Mesothelial cell of epicardium (in vitro differentiated cells): Measurements from ENCODE around the gene AHNAK. TPM values are rescaled to one million over a fixed set of nuclear protein-coding genes. Genes with fewer than 3 reads are reported as not detected.
A peak's percentile ranks its signal among the peaks of the same experiment; 100 is the strongest.

Experiments used
- DNase-seq, 2 experiments: peaks; one replicate each; pipeline ENCODE4 v3.0.0; 2021; ENCODE audit warnings: low spot score in 2 of 2; ENCODE audit not compliant: unreplicated experiment in 2 of 2
- H3K27ac Mint-ChIP-seq: 2 replicates; pipeline ENCODE4 v1.8.0; 2021; ENCODE audit warnings: mixed read lengths
- H3K27me3 Mint-ChIP-seq: 2 replicates; pipeline ENCODE4 v1.8.0; 2021; ENCODE audit warnings: low read depth, mixed read lengths
- H3K36me3 Mint-ChIP-seq: 2 replicates; pipeline ENCODE4 v1.8.0; 2021; ENCODE audit warnings: mixed read lengths
- H3K4me1 Mint-ChIP-seq: 2 replicates; pipeline ENCODE4 v1.8.0; 2021; ENCODE audit warnings: mixed read lengths
- H3K4me3 Mint-ChIP-seq: 2 replicates; pipeline ENCODE4 v1.8.0; 2021; ENCODE audit warnings: mild to moderate bottlenecking, moderate library complexity, mixed read lengths
- H3K9me3 Mint-ChIP-seq: 2 replicates; pipeline ENCODE4 v1.8.0; 2021; ENCODE audit warnings: mixed read lengths
- CTCF ChIP-seq: fragments of 200-600 bp; sonication (generic); IDR thresholded peaks from one replicate; pipeline ENCODE4 v1.5.0; 2021; ENCODE audit warnings: antibody characterized with exemption; ENCODE audit not compliant: unreplicated experiment
- total RNA-seq: library from RNA; stranded (reverse); gene quantifications from 3 replicates; pipeline ENCODE4 v1.2.1, GENCODE V29; 2021

The AHNAK gene
- total RNA-seq, 1 donor from 2014 or later = 481 TPM

GRCh38 chr11:62430425-62430824 is 116.2 kb downstream of the AHNAK start:
- no peak overlapping the region for H3K4me3 Mint-ChIP-seq
- peaks cover 63% of the 10 kb centered on the region for H3K4me1 Mint-ChIP-seq
- TF ChIP-seq CTCF = no peak
- DNase-seq = no peak
- no peaks in the 10 kb centered on the region for H3K27me3 Mint-ChIP-seq
- H3K36me3 Mint-ChIP-seq = no peaks in the 10 kb centered on the region
- H3K27ac Mint-ChIP-seq = peak overlapping the region; percentile 81
- H3K9me3 Mint-ChIP-seq = peaks cover 6% of the 10 kb centered on the region

GRCh38 chr11:62428871-62429560 is 117.6 kb downstream of the AHNAK start:
- peaks cover 67% of the 10 kb centered on the region for H3K4me1 Mint-ChIP-seq
- H3K27ac Mint-ChIP-seq = peak overlapping the region; percentile 60
- no peaks in the 10 kb centered on the region for H3K36me3 Mint-ChIP-seq
- H3K9me3 Mint-ChIP-seq = peaks cover 6% of the 10 kb centered on the region
- H3K27me3 Mint-ChIP-seq = no peaks in the 10 kb centered on the region
- no peak for DNase-seq
- no peak overlapping the region for H3K4me3 Mint-ChIP-seq
- TF ChIP-seq CTCF = no peak

- H3K27me3 Mint-ChIP-seq = no peaks in the 10 kb centered on the region
- H3K36me3 Mint-ChIP-seq = no peaks in the 10 kb centered on the region
- TF ChIP-seq CTCF = no peak
- peak overlapping the region; percentile 90 for H3K27ac Mint-ChIP-seq
- DNase-seq = no peak
- peaks cover 6% of the 10 kb centered on the region for H3K9me3 Mint-ChIP-seq
- peaks cover 69% of the 10 kb centered on the region for H3K4me1 Mint-ChIP-seq
- no peak overlapping the region for H3K4me3 Mint-ChIP-seq
These were observed 118.9 kb downstream of the AHNAK start for GRCh38 chr11:62427630-62428233.

- H3K4me1 Mint-ChIP-seq = peaks cover 61% of the 10 kb centered on the region
- no peaks in the 10 kb centered on the region for H3K36me3 Mint-ChIP-seq
- no peaks in the 10 kb centered on the region for H3K9me3 Mint-ChIP-seq
- H3K4me3 Mint-ChIP-seq = peak overlapping the region; percentile 40
- H3K27me3 Mint-ChIP-seq = no peaks in the 10 kb centered on the region
- no peak for DNase-seq
- TF ChIP-seq CTCF = no peak
- H3K27ac Mint-ChIP-seq = peak overlapping the region; percentile 92
These were observed 123.6 kb downstream of the AHNAK start for GRCh38 chr11:62423012-62423411.

- H3K27me3 Mint-ChIP-seq = no peaks in the 10 kb centered on the region
- peaks cover 56% of the 10 kb centered on the region for H3K4me1 Mint-ChIP-seq
- peak overlapping the region; percentile 85 for H3K27ac Mint-ChIP-seq
- H3K36me3 Mint-ChIP-seq = no peaks in the 10 kb centered on the region
- no peaks in the 10 kb centered on the region for H3K9me3 Mint-ChIP-seq
- TF ChIP-seq CTCF = no peak
- H3K4me3 Mint-ChIP-seq = no peak overlapping the region
- no peak for DNase-seq
These were observed 124.6 kb downstream of the AHNAK start for GRCh38 chr11:62421996-62422395.
